ENCODE measurements around the gene FNDC11.

FNDC11 gene

DNA sequence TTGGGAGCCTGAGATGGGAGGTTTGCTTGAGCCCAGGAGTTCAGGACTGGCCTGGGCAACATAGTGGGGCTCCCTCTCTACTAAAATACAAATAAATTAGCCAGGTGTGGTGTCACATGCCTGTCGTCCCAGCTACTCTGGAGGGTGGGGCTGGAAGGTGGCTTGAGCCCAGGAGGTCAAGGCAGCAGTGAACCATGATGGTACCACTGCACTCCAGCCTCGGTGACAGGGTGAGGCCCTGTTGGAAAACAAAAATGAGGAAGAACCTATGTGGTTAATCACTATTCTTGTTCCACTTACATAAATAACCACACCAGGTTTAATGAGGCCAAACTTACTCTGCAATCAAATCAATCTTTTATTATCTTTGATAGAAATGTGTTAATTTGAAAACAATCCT is 28.0 kb upstream of the FNDC11 start:
- no peak for DNase-seq

DNA sequence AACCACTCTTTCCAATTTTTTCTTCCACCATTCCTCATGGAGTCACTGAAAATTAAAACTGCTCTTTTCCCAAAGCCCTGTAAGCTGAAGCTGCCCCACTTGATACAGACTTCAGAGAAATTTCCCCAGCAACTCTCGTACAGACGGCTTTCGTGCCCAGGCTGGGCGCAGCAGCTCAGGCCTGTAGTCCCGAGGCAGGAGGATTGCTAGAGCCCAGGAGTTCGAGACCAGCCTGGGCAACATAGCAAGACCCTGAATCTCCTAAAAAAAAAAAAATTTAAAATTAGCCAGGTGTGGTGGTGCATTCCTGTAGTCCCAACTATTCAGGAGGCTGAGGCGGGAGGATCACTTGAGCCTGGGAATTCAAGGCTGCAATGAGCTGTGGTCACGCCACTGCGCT is 26.8 kb upstream of the FNDC11 start:
- no peak for DNase-seq

DNA sequence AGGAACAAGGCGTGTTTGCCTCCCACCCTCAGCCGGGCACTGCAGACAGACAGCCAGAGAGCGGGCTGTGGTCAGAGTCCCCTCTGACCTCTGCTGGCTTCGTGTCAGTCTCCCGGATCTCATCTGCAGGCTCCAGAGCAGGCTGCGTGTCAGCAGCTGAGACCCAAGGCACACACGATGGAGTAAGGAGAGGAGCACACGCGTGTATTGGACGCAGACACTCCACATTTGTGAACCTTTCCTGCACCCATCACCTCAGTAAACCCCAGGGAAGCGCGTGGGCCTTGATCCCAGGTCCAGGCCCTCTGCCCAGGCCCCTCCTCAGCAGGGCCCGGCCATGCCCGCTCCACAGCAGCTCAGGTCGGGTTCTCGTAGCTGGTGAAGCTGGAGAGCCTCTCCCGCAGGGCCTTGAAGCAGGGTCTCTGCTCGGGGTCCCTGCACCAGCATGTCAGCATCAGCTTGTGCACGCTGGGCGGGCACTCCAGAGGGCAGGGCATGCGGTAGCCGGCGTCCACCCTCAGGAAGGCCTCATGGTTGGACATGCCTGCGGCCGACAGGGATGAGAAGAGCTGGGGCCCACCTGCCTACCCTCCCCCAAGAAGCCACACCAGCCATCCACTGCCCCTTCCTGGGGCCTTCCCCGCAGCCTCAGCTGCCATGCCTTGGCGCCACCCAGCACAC is 24.6 kb upstream of the FNDC11 start:
- no peak for DNase-seq

DNA sequence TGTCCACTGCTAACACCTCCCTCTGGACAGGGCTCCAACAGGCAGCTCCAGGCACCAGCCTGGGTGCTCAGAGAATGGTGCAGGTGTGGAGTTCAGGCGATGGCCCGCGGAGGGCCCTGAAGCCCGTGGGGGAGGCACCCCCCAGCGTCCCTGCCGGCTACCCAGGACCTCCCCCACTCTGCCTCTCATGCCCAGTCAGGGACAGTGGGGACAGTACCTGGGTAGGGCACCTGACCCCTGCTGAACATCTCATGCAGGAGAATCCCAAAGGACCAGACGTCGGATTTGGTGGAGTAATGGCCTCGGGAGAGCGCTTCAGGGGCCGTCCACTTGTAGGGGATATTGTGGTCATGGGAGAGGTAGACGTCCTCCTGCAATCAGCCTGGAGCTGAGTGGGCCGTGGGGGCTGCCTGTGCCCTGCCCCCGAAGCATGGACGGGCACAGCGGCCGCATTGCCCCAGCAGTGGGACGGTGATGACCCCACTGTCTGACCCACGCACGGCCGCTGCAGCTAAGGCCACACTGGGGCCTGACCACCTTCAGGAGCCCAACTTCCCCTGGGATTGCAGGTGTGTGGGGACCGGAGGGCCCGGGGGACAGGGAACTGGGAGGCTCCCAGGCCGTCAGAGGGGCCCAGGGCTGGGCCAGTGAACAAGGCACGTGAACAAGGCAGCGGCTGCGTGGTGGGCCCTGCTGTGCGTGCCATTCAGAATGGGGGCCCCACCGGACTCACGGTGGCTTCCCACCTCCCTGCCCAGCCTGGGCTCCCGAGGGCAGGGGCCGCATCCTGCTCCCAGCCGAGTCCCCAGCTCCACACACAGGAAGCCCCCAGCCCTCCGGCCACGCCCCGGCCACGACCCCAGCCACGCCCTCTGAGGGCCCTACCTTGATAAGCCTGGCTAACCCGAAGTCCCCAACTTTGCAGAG is 23.8 kb upstream of the FNDC11 start:
- no peak for DNase-seq

DNA sequence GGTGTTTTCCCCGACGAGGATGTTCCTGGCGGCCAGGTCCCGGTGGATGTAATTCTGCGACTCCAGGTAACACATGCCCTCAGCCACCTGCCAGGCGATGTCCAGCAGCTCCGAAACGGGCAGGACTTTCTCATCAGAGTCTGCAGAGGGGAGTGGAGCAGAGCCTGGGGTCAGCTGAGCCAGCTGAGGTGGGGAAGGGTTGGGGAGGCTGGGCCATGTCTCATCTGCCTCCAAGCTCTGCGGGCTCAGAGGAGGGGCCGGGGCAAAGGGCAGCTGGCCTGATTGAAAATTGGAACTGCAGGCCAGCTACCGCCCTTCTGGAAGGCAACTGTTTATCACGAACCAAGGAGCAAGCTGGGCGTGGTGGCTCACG is 23.2 kb upstream of the FNDC11 start:
- DNase-seq, result no peak

DNA sequence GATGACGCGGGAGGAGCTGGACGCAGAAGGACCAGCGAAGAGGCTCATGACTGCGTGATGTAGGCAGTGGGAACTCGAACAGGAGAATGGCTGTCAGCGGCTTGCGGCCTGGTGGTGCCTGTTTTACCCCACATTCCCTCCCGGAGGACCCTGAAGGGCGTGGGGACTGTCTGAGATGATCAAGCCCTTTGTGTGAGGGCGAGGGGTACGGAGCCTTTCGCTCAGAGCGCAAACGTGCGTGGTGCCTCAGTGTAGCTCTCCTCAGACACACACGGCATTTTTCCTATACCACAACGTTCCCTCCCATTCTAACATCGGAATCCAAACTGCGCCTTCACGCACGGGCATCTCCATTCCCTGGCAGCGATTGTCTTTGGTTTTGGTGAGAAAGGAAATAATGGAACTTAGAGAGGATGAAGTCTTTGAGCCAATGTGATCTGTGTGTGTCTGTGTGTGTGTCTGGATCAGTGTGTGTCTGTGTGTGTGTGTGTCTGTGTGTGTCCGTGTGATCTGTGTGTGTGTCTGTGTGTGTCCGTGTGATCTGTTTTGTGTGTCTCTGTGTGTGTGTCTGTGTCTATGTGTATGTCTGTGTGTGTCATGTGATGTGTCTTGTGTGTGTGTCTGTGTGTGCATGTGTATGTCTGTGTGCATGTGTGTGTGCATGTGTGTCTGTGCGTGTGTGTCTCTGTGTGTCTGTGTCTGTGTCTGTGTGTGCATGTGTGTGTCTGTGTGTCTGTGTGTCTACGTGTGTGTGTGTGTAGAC is 22.1 kb upstream of the FNDC11 start:
- DNase-seq, result no peak

DNA sequence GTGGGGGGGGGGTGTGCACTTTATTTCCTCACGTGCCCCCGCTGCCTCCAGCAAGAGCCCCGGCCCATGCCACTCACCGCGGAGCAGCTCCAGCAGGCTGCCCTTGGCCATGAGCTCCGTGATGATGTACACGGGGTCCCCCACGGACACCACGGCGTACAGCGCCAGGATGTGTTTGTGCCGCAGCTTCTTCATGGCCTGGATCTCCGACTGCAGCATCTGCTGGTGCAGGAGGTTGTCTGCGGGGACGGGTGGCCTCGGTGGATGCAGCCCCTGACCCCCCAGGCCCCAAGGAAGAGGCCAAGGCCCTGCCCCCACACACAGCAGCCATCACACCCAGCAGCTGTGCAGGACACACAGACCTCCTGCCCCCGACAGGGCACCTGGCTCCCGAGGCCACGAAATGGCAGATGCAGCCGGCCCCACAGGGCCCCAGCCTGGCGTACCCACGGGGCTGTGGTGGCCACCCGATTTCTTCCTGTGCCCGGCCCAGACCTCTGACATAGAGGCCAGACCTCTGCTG is 21.4 kb upstream of the FNDC11 start:
- no peak for DNase-seq

DNA sequence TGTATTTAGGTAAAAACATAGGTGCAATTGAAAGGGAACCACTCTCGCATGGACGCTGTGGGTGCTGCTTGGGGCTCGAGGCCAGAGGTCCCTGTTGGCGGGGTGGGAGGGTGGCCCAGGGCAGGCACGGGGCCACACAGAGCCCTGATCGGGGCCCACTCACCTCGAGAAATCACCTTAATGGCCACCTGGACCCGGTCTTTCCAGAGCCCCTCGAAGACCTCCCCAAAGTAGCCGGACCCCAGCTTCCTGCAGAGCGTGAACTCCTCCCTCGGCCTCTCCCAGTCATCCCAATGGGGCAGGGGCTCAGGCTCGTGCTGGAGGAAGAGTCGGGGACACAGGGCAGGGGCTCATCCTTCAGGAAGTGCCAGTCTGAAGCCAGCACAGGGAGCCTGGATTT is 20.6 kb upstream of the FNDC11 start:
- DNase-seq, result no peak

DNA sequence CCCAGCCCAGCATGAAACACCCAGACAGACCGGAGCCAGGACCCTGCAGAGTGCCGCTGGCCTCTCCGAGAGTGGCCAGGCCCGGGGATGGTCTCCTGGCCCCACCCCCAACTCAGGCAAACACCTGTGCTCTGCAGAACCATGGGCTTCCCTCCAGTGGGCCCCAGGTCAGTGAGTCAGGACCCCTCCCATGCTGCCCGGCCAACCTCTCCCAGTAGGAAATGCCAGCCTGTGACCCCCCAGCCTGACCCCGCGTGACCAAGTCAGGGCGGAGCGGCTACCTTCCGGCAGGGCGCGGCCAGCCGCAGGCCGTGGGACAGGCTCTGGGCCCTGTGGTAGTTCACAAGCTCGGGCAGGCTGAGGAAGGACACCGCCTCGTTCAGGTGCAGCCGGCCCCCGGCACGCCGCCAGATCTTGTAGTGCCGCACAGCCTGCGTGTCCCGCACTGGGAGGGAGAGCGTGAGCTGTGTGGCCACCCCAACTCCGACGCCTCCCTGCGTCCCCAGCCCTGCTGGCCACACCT is 20.0 kb upstream of the FNDC11 start:
- DNase-seq, result no peak

DNA sequence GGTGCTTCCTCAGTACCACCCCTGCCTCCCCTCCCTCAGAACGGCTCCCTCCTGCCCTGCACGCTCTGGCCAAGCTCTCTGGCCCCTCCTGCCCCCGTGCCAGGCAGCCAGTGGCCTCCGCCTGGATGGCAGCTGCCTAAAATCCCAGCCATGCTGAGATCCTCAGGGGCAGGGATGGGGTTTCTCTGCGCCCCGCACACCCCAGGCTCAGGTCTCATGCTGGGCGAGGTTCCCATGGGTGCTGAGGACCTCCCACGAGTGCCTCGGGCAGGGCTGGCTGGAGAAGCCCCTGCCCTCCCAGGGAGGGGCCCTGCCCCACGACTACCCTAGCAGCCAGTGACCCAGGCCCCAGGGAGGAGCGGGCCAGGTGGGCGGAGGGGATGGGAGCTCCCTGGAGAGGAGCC is 19.5 kb upstream of the FNDC11 start:
- DNase-seq, result no peak

DNA sequence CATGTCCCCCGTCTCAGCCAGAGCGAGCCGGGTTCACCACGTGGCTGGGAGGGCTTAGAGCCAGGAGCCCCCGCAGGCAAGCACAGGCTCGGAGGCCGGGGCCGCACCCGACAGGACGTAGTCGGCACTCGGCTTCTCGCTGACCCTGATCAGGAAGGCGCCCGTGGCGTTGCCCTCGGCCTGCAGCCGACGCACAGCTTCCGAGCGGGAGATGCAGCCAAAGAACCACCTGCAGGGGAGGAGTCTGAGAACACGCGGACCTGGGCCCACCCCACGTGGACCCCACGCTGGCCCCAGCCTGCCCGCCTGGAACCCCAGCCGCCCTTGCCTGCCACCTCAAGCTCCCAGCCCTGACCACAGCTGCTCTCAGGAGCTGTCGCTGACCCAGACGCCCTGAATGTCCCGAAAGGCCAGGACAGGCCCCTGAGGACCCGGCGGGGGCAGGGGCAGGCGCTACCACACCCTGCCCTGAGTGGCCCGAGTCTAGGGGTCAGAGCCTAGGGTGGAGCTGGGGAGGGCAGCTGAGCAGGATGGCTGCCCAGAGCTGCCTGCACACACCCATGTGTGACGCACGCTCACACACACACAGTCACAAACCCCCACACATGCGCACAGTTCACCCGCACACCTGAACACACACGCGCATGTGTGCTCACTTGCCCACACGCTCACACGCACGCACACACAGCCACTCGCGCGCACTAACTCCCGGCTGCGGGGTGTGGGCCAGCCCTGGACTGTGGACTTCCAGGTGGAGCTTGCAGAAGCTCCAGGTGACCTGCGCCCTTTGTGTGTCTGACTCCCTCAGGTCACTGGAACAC is 18.9 kb upstream of the FNDC11 start:
- no peak for DNase-seq

DNA sequence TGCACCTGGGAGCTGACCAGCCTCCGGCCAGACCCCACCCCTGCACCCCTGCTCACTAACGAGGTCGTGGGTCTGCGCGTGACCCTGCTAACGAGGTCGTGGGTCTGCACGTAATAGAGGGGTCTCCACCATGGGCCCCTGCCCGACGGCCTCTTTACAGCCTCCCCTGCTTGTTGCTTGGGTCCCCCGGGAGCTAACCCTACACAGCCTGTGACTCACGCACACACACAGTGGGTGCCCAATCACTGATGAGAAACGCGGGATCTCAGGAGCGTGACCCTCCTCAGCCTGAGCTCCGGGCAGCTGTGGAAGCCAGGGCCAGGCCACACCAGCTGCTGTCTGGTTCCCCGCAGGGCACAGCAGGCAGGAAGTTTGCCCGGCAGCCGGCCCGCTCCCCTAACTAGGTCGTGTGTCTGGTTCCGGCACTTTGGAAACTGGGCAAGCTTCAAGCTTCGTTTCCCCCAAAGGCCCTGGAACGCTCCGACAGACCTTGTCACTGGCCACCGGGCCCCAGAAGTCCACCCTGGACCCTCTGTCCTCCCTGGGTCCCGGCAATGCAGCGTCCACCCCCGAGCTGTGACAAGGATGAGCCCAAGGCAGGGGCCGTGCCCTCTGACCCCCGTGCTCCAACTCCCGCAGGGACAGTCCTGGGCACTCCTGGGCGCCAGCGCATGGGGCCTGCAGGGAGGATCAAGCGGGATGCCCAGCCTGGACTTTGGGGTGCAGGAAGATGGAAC is 17.6 kb upstream of the FNDC11 start:
- DNase-seq, result no peak

DNA sequence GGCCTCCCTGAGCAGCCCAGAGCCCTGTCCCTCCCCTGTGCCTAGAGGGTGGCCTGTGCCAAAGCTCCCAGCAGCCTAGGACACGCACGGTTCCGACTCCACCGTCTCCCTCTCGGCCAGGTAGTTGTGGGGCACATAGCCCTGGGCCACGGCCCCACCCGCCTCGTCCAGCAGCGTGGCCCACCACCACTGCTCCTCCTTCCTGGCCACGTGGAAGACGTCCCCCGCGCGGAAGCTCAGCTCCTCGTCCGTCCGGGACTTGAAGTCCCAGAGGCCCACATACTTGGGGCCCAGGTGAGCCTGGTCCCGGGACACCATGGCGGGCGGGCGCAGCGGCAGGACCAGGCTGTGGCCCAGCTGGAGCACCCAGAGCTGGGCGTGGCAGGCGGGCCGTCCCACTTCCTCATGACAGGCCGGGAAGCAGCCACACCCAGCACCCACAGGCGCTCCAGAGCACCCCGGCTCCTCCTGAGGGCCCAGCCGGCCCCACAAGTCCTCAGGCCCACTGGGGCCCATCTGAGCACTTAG is 16.9 kb upstream of the FNDC11 start, which contains the start of gene PTK6:
Gene PTK6, minus strand, starts transcription at position 380 of the 528 bp plus-strand sequence. Its CDS starts 62 bp downstream, at position 318.
- no peak for DNase-seq

DNA sequence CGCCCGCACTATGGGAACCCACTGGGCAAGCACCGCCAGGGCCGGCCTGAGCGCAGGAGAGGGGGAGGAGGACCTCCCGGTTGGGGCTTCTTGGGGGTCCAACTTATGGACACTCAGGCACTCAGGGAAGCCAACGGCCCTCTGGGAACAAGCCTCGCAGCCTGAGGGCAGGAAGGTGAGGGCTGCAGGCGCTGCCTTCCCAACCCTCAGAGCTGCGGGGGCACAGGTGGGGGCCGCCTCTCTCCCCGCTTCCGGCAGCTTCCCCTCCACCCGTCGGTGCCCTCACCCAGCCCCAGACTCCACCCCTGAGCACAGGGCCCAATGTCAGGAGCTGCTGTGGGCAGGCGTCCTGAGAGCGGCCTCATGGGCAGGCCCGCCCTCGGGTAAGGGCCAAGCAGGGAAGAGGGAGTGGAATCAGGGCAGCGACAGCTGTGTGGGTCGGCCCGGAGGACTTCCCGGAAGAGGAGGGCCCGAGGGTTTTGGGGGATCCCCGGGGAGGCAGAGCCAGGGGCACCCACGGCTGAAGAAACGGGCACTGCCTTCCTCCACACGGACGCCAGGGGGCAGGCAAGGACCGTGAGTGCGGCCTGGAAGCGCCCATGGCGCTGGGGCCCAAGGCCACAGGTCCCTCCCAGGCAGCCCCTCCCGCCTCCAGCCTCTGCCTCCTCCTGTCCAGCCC is 16.3 kb upstream of the FNDC11 start:
- peak; percentile 91 for DNase-seq

DNA sequence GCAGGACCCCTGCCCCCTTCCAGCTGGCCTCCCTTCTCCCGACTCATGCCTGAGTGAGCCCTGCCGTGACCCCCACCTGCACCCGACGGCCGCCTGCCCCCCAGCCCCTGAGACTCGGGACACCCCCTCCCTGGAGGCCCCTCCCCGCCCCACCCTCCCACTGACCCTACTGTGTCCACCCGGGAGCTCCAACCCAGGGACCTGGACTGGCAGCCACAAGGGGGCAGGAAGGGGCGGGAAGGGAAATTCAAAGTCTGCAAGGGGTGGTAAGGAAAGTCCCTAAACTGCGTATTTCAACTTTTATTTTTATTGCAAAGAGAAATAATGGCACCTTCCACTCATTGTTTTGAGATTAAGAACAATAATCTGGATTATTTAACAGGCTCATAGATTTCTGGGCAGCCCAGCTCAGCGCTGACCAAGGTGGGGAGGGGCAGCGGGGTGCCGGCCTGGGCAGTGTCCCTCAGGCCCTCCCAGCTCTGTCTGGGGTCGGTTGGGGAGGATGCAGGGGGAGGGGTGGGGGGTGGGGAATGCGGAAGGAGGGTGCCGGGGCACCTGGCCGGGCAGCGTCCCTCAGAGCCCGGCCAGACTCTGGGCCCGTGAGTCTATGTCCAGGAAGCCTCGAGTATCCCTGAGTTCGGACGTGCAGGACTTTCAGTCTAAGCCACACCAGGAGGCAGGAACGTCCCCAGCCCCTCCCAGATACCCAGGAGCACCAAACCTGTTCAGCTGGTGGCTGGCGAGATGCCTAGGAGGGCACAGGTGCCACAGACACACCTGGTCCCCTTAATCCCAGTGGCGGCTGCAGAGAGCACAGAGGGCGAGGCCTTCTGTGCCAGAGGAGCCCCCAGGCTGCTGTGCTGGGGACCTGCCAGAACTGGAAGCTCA is 15.5 kb upstream of the FNDC11 start:
- DNase-seq, result no peak

DNA sequence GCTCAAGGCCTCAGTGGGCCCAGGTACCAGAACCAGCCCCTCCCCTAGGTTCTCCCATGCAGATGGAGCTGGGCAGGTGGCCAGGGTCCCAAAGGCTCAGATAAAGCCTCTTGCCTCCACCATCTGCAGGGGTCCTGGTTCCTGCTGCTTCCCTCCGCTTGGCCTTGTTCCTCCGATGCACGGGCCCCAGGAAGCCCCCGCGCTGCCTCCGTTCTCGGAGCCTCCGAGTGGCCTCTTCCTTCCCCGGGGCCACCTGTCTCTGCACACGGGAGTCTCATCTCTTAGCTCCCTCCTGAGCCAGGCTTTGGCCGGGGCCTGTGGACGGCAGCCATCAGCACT is 14.9 kb upstream of the FNDC11 start:
- DNase-seq, result no peak

DNA sequence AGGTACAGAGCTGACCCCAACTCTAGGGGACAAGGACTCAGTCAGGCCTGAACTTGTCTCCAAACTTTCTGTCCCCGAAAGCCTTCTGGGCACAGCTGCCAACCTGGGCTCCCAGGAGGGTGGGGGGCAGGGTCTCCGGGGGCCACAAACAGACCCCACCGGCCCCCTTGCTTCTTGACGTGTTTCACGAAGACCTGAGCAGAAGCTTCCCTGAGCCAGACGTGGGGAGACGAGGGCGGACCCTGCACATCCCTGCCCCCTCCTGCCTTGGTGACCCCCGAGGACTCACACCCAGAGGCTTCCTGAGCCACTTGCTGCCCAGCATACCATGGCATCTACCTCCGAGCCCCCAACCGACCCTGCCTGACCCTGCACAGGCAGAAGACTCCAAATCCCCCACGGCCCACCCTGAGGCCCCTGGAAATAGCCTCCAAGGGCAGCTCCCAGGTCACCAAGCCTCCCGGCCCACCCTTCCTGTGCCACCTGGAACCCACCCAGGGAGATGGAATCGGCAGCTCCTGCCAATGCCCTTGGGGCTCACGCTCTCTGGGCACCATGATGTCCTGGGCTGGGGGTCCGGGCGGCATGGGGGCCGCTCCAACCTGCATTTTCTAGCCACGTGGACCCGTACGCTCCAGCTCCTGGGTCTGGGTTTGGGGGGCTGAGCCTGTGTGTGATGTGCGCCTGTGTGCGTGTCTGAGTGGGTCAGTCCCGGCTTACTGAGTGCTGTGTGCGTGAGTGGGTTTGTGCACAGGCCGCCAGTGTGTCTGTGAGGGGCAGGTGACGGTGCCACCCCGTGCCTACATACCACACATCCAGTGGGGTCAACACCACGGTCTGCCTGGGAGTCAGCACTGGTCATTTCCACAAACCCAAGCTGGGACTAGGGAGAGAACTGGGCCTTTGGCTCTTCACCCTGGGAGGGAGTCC is 14.3 kb upstream of the FNDC11 start:
- no peak for DNase-seq

DNA sequence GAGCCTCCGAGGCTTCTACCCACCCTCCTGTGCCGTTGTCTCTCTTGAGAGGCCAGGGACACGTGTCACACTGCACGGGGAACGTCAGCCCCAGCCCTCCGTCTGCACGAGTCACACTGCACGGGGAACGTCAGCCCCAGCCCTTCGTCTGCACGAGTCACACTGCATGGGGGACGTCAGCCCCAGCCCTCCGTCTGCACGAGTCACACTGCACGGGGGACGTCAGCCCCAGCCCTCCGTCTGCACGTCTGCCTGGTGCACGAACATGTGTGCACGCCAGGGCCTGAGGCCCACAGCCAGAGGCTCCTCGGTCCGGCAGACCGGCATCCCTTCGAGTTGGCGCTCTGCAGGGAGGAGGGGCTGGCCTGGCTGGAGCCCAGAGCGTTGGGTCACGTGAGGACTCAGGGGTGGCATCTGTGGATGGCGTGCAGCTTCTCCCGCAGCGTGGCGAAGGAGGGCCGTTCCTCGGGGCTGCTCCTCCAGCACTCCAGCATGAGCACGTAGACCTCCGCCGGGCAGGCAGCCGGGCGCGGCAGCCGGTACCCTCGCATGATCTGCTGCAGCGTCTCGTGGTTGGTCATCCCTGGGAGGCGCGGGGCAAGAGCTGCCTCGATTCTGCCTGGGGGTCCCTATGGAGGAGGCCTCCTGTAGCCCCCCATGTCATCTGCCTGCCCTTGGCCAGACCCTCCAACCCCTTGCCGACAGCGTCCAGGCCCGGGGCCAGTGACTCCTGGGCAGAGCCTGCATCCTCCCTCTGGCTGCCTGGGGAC is 13.4 kb upstream of the FNDC11 start:
- no peak for DNase-seq

All from activated gamma-delta T cell treated with Interleukin-2 at 50 U/mL for 16 hours (primary cell).